ENCODE measurements around the gene TMX2. TPM values are rescaled to one million over a fixed set of nuclear protein-coding genes. Genes with fewer than 3 reads are reported as not detected.

Gene TMX2
- total and polyA plus RNA-seq, 9 of the 15 experiments (the other 6 are each of a cell fraction or from before 2014, with no cell fraction given), result 176 to 433 (median 227) TPM

DNA sequence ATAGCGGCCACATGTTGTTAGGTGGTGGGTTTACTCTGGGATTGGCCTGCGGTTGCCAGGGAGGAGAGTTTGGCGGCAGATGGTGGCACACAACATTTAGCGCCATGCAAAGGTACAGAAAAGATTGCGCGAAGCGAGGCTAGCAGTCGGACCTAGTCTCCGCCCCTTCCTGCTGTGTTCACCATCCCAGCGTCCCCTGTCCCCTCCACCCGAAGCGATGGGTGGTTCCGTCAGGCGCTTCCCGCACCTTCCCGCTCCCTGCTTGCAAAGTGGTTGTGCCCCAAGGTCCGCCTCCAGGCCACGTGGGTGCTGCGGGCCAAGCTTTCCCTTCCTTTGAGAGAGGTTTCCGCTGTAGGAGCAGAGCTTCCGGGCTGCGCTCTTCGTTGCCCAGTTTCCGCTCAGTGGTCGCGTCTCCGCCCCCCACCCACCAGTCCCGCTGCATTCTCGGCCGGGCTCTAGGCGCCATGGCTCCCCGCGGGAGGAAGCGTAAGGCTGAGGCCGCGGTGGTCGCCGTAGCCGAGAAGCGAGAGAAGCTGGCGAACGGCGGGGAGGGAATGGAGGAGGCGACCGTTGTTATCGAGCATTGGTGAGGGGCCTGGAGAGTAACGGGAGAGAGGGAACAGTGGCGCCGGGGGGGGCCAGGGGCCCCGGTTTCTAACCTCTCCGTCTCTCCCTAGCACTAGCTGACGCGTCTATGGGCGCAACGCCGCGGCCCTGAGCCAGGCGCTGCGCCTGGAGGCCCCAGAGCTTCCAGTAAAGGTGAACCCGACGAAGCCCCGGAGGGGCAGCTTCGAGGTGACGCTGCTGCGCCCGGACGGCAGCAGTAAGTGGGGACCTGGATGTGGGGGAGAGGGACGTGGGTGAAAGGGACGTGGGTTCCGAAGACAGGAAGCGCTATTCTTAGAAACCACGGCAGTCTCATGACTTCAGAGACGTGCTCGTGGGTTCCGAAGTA is 29.0 kb downstream of the TMX2 start, which contains the start of gene SELENOH (continued):
- TF ChIP-seq, protein P1, sequence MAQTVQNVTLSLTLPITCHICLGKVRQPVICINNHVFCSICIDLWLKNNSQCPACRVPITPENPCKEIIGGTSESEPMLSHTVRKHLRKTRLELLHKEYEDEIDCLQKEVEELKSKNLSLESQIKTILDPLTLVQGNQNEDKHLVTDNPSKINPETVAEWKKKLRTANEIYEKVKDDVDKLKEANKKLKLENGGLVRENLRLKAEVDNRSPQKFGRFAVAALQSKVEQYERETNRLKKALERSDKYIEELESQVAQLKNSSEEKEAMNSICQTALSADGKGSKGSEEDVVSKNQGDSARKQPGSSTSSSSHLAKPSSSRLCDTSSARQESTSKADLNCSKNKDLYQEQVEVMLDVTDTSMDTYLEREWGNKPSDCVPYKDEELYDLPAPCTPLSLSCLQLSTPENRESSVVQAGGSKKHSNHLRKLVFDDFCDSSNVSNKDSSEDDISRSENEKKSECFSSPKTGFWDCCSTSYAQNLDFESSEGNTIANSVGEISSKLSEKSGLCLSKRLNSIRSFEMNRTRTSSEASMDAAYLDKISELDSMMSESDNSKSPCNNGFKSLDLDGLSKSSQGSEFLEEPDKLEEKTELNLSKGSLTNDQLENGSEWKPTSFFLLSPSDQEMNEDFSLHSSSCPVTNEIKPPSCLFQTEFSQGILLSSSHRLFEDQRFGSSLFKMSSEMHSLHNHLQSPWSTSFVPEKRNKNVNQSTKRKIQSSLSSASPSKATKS (CRISPR knock-in tag; IDR thresholded peaks at IDR 0.05), result no peak
- TF ChIP-seq, protein P2, sequence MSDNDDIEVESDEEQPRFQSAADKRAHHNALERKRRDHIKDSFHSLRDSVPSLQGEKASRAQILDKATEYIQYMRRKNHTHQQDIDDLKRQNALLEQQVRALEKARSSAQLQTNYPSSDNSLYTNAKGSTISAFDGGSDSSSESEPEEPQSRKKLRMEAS (CRISPR knock-in tag; IDR thresholded peaks at IDR 0.05), result peak; percentile 99
- TF ChIP-seq ELF2 (CRISPR knock-in tag; IDR thresholded peaks at IDR 0.05) (peak; percentile 94), ZFP1 (CRISPR knock-in tag; IDR thresholded peaks at IDR 0.05) (no peak), SIN3A (IDR thresholded peaks at IDR 0.05; ENCODE audit: borderline replicate concordance in 2 of 2, control insufficient read depth in 1 of 2, low read depth in 2 of 2, low read length in 2 of 2) (peak; percentile 89 to 90; a peak in 3 of 4 replicates), MYBL2 (IDR thresholded peaks at IDR 0.05; ENCODE audit: low read depth) (no peak), MYBL2 (CRISPR knock-in tag; IDR thresholded peaks at IDR 0.05; ENCODE audit: borderline replicate concordance) (no peak), CBFA2T2 (conservative IDR thresholded peaks at IDR 0.05) (peak; percentile 45), ZNF583 (CRISPR knock-in tag; IDR thresholded peaks at IDR 0.05) (0 out of 2 replicates have a peak, but pooled peaks have one; percentile 35)
- TF ChIP-seq, protein P3, sequence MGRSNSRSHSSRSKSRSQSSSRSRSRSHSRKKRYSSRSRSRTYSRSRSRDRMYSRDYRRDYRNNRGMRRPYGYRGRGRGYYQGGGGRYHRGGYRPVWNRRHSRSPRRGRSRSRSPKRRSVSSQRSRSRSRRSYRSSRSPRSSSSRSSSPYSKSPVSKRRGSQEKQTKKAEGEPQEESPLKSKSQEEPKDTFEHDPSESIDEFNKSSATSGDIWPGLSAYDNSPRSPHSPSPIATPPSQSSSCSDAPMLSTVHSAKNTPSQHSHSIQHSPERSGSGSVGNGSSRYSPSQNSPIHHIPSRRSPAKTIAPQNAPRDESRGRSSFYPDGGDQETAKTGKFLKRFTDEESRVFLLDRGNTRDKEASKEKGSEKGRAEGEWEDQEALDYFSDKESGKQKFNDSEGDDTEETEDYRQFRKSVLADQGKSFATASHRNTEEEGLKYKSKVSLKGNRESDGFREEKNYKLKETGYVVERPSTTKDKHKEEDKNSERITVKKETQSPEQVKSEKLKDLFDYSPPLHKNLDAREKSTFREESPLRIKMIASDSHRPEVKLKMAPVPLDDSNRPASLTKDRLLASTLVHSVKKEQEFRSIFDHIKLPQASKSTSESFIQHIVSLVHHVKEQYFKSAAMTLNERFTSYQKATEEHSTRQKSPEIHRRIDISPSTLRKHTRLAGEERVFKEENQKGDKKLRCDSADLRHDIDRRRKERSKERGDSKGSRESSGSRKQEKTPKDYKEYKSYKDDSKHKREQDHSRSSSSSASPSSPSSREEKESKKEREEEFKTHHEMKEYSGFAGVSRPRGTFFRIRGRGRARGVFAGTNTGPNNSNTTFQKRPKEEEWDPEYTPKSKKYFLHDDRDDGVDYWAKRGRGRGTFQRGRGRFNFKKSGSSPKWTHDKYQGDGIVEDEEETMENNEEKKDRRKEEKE (IDR thresholded peaks at IDR 0.05; ENCODE audit: borderline replicate concordance in 1 of 2, control insufficient read depth in 1 of 2, low read depth in 2 of 2, low read length in 1 of 2), result peak; percentile 46 to 99; a peak in 3 of 4 replicates
- TF ChIP-seq, protein P4, sequence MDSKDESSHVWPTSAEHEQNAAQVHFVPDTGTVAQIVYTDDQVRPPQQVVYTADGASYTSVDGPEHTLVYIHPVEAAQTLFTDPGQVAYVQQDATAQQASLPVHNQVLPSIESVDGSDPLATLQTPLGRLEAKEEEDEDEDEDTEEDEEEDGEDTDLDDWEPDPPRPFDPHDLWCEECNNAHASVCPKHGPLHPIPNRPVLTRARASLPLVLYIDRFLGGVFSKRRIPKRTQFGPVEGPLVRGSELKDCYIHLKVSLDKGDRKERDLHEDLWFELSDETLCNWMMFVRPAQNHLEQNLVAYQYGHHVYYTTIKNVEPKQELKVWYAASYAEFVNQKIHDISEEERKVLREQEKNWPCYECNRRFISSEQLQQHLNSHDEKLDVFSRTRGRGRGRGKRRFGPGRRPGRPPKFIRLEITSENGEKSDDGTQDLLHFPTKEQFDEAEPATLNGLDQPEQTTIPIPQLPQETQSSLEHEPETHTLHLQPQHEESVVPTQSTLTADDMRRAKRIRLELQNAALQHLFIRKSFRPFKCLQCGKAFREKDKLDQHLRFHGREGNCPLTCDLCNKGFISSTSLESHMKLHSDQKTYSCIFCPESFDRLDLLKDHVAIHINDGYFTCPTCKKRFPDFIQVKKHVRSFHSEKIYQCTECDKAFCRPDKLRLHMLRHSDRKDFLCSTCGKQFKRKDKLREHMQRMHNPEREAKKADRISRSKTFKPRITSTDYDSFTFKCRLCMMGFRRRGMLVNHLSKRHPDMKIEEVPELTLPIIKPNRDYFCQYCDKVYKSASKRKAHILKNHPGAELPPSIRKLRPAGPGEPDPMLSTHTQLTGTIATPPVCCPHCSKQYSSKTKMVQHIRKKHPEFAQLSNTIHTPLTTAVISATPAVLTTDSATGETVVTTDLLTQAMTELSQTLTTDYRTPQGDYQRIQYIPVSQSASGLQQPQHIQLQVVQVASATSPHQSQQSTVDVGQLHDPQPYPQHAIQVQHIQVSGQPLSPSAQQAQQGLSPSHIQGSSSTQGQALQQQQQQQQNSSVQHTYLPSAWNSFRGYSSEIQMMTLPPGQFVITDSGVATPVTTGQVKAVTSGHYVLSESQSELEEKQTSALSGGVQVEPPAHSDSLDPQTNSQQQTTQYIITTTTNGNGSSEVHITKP (IDR thresholded peaks at IDR 0.05; ENCODE audit: partially characterized antibody), result peak; percentile 99
- TF ChIP-seq, protein P5, sequence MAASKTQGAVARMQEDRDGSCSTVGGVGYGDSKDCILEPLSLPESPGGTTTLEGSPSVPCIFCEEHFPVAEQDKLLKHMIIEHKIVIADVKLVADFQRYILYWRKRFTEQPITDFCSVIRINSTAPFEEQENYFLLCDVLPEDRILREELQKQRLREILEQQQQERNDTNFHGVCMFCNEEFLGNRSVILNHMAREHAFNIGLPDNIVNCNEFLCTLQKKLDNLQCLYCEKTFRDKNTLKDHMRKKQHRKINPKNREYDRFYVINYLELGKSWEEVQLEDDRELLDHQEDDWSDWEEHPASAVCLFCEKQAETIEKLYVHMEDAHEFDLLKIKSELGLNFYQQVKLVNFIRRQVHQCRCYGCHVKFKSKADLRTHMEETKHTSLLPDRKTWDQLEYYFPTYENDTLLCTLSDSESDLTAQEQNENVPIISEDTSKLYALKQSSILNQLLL (CRISPR knock-in tag; IDR thresholded peaks at IDR 0.05; ENCODE audit: borderline replicate concordance), result no peak
- TF ChIP-seq, protein P6, sequence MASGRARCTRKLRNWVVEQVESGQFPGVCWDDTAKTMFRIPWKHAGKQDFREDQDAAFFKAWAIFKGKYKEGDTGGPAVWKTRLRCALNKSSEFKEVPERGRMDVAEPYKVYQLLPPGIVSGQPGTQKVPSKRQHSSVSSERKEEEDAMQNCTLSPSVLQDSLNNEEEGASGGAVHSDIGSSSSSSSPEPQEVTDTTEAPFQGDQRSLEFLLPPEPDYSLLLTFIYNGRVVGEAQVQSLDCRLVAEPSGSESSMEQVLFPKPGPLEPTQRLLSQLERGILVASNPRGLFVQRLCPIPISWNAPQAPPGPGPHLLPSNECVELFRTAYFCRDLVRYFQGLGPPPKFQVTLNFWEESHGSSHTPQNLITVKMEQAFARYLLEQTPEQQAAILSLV (tag; IDR thresholded peaks at IDR 0.05), result no peak
